TTC549 (cell line): Measurements from ENCODE around the gene DENND6B.
"Not testable (repeated sequence)": the region's sequence is repeated elsewhere in the genome, so short reads cannot be mapped to it uniquely, and the experiment has no call there.

Experiments used
- FAIRE-seq: peaks from 2 replicates; lab custom pipeline; 2012; peaks lifted over from hg19 to GRCh38; lab: Jason Lieb, UNC

Gene DENND6B

GRCh38 chr22:50286701-50287318 is 40.0 kb downstream of the DENND6B start:
- no peak for FAIRE-seq

- FAIRE-seq = no peak
These were observed 40.5 kb downstream of the DENND6B start for GRCh38 chr22:50286275-50286674.

GRCh38 chr22:50285568-50286229 is 41.1 kb downstream of the DENND6B start:
- FAIRE-seq = no peak

GRCh38 chr22:50284479-50284878 is 42.3 kb downstream of the DENND6B start:
- no peak for FAIRE-seq

GRCh38 chr22:50283821-50284220 is 43.0 kb downstream of the DENND6B start:
- FAIRE-seq = no peak

- FAIRE-seq = no peak
These were observed 44.3 kb downstream of the DENND6B start for GRCh38 chr22:50282361-50283155.

DNA sequence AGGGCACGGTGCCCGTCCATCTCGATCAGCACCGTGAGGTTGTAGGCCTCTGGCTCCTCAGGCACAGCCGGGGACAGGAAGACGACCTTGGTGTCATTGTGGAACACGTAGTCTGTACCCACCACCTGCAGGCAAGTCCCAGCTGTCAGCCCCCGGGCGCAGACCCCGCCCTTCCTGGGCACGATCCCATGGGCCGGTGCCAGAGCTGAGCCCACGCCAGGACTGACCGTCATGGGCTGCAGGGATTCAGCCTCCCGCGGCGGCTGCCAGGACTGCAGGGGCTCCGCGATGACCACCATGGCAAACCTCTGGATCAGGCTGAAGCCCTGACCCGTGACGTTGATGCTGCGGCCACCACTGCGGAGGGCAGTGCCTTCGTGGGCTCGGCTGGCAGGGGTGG is 44.9 kb downstream of the DENND6B start:
- FAIRE-seq = no peak

GRCh38 chr22:50281384-50281760 is 45.4 kb downstream of the DENND6B start:
- FAIRE-seq = no peak

DNA sequence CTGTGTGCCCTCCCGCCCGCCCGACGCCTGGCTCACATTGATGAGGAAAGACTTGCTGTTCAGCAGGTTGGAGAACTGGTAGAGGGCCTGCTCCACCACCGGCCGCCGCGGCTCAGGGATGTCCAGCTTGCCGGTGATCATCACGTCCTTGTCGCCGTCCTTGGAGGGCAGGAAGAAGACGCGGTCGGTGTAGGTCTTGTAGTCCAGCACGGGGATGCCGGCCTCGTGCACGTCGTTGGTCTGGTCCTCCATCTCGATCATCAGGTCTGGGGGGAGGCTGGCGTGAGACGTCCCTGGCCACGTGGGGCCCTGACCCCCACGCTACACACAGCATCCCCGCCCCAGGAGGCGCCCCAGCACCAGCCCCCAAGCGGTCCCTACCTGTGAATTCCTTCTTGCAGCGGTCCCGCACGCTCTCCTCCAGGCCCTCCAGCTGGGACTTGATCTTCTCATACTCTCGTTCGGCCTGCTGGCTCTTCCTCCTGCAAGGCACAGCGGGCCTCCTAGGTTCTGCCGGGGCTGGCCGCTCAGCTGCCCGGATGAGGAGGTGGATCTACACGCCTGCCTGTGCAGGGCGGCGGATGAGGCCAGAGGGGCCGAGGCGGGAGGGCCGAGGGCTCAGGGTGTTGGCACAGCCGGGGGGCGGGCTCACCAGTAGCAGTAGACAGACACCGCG is 46.0 kb downstream of the DENND6B start:
- no peak for FAIRE-seq

GRCh38 chr22:50280022-50280707 is 46.6 kb downstream of the DENND6B start:
- no peak for FAIRE-seq

GRCh38 chr22:50278956-50279619 is 47.7 kb downstream of the DENND6B start:
- no peak for FAIRE-seq

- no peak for FAIRE-seq
These were observed 48.4 kb downstream of the DENND6B start for GRCh38 chr22:50278461-50278860.

GRCh38 chr22:50277761-50278160 is 49.1 kb downstream of the DENND6B start:
- no peak for FAIRE-seq

GRCh38 chr22:50276143-50276542 is 50.7 kb downstream of the DENND6B start:
- no peak for FAIRE-seq

- no peak for FAIRE-seq
These were observed 51.4 kb downstream of the DENND6B start for GRCh38 chr22:50275181-50276055.

- FAIRE-seq = no peak
These were observed 52.0 kb downstream of the DENND6B start for GRCh38 chr22:50274771-50275170.

DNA sequence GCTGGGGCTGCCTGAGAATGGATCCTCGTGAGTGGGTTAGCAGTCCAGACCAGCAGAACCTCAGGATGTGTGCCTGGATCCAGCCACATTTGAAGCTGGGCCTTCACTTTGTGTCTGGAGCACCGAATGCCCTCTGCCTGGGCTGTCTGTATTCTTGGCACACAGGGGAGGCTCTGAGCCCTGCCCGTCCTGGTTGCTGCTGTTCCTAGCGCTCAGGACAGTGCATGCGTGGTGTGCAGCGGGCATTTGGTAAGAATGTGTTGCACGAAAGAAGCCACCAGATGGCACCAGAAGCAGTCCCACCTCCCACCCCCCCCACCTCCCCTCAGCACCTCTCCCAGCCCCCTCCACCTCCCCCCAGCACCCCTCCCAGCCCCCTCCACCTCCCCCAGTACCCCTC is 52.5 kb downstream of the DENND6B start:
- no peak for FAIRE-seq

DNA sequence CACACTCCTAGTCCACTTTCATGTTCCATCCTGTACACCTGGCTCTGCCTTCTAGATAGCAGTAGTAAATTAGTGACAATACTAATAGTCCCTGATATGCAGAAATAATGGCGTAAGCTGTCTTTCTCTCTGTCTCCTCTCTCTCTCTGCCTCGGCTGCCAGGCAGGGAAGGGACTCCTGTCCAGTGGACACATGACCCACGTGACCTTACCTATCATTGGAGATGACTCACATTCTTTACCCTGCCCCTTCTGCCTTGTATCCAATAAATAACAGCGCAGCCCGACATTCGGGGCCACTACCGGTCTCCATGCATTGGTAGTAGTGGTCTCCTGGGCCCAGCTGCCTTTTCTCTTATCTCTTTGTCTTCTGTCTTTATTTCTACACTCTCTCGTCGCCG is 53.0 kb downstream of the DENND6B start:
- FAIRE-seq = not testable (repeated sequence)

- FAIRE-seq = not testable (repeated sequence)
These were observed 53.5 kb downstream of the DENND6B start for GRCh38 chr22:50273352-50273751.

DNA sequence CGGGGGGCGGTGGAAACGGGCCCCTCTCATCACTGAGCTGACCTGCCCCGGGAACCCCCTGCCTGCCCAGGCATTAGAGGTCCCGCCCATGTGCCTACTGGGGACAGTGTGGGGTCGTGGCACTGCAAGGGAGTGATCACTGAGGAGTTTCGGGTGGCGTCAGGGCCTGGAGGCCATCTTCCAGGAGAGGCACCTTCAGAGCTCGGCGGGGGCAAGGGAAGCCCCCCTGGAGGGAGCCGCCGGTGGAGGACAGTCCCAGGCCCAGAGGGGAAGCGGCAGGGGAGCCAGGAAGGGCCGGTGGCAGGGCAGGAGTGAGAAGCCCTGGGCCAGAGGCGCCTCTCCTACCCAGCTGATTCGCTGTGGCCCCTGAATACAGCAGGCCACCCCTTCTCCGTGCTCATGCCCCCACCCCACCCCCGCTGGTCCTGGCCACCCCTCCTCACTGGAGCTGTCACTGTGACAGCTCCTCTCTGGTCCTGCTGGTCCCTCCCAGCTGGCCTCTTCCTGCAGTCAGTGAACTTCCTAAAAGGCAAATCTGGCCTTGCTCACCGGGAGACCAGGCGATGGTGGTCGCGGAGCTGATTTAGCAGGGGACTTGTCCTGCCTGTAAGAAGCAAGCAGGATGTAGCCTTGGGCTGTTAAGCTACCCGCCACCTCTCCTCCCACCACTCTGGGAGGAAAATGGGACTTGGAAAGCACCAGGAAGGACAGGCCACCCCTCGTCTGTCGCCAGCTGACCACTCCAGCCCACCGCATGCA is 54.6 kb downstream of the DENND6B start:
- no peak for FAIRE-seq
